Fibroblast of lung (primary cell): ENCODE measurements around the gene ZEB2. TPM values are rescaled to one million over a fixed set of nuclear protein-coding genes. Genes with fewer than 3 reads are reported as not detected.

Experiments used
- DNase-seq, 2 donors: peaks; one replicate each; pipeline versions ENCODE4 v3.0.0 to v3.0.0-alpha.2; 2010; ENCODE audit warnings: low read depth in 2 of 2
- H2AFZ ChIP-seq: 2 replicates; pipeline ENCODE4 v1.5.1; 2012; ENCODE audit warnings: low read length, control low read depth, inconsistent platforms
- H3K27ac ChIP-seq: 2 replicates; pipeline ENCODE4 v1.5.1; 2011; ENCODE audit warnings: low read length, control low read depth; ENCODE audit not compliant: insufficient read depth
- H3K27me3 ChIP-seq: 2 replicates; pipeline ENCODE4 v1.5.1; 2011; ENCODE audit warnings: mild to moderate bottlenecking, low read length; ENCODE audit not compliant: control insufficient read depth, insufficient read depth
- H3K36me3 ChIP-seq: 2 replicates; pipeline ENCODE4 v1.5.1; 2011; ENCODE audit warnings: low read length; ENCODE audit not compliant: control insufficient read depth, insufficient read depth
- H3K4me1 ChIP-seq: 2 replicates; pipeline ENCODE4 v1.5.1; 2011; ENCODE audit warnings: low read length; ENCODE audit not compliant: control insufficient read depth, insufficient read depth; ENCODE audit errors: extremely low read depth
- H3K4me2 ChIP-seq: 2 replicates; pipeline ENCODE4 v1.5.1; 2011; ENCODE audit warnings: low read length, control low read depth; ENCODE audit not compliant: insufficient read depth; ENCODE audit errors: extremely low read depth
- H3K4me3 ChIP-seq, 4 experiments: fragments of 200-600 bp in 1 of 4; sonication (generic) in 1 of 4; replicated peaks in 1 of 4; 2 replicates each; pipeline ENCODE4 v1.5.1; 2011 to 2016; ENCODE audit warnings: low read length in 4 of 4, low read depth in 3 of 4, mild to moderate bottlenecking in 3 of 4, control low read depth in 2 of 4, inconsistent platforms in 1 of 4, mixed read lengths in 1 of 4; ENCODE audit not compliant: insufficient read depth in 1 of 4; ENCODE audit errors: control extremely low read depth in 1 of 4
- H3K79me2 ChIP-seq: 2 replicates; pipeline ENCODE4 v1.5.1; 2012; ENCODE audit warnings: mild to moderate bottlenecking, low read length, inconsistent platforms; ENCODE audit not compliant: control insufficient read depth, insufficient read depth
- H3K9ac ChIP-seq: 2 replicates; pipeline ENCODE4 v1.5.1; 2011; ENCODE audit warnings: mild to moderate bottlenecking, low read length, control low read depth; ENCODE audit not compliant: insufficient read depth
- H3K9me3 ChIP-seq: 2 replicates; pipeline ENCODE4 v1.5.1; 2012; ENCODE audit warnings: low read depth, low read length; ENCODE audit not compliant: control insufficient read depth, insufficient read depth
- H4K20me1 ChIP-seq: 2 replicates; pipeline ENCODE4 v1.5.1; 2011; ENCODE audit warnings: low read length; ENCODE audit not compliant: control insufficient read depth, insufficient read depth; ENCODE audit errors: extremely low read depth
- CTCF ChIP-seq, 2 donors: IDR thresholded peaks in 1 of 2; conservative IDR thresholded peaks in 1 of 2; 1 replicate in 1 of 2; 2 replicates in 1 of 2; pipeline ENCODE4 v1.5.1; 2011 to 2012; ENCODE audit warnings: low read length in 2 of 2, control low read depth in 1 of 2, inconsistent platforms in 1 of 2, low read depth in 1 of 2, mild to moderate bottlenecking in 1 of 2
- EZH2 ChIP-seq: IDR thresholded peaks from 2 replicates; pipeline ENCODE4 v1.5.1; 2012; ENCODE audit warnings: low read length, control low read depth, mild to moderate bottlenecking; ENCODE audit errors: missing control alignments
- polyA plus RNA-seq, 2 donors: library from polyadenylated mRNA; depleted of rRNA in 1 of 2; stranded (reverse) in 1 of 2; unstranded in 1 of 2; fragments of >200 nt; gene quantifications; 2 replicates each; pipeline ENCODE4 v1.2.1, GENCODE V29; 2011 to 2012; ENCODE audit warnings: missing spikeins in 1 of 2
- total RNA-seq: library from RNA; depleted of rRNA; stranded (reverse); fragments of >200 nt; gene quantifications from 2 replicates; pipeline ENCODE4 v1.2.1, GENCODE V29; 2014

The ZEB2 gene
- total and polyA plus RNA-seq, 2 donors (not counting 1 experiment from before 2014, with no cell fraction given), result 91.0 to 130 TPM

- Histone ChIP-seq H3K9ac (peak overlapping the region; percentile 20), H3K4me3 (peak overlapping the region; percentile 19 to 79 (median 58)), H3K9me3 (no peaks in the 10 kb centered on the region), H3K4me2 (peak overlapping the region; percentile 74), H2AFZ (no peak overlapping the region), H3K79me2 (peaks cover 33% of the 10 kb centered on the region), H3K4me1 (peaks cover 3% of the 10 kb centered on the region), H3K27me3 (no peaks in the 10 kb centered on the region), H4K20me1 (no peaks in the 10 kb centered on the region), H3K36me3 (no peaks in the 10 kb centered on the region), H3K27ac (peak overlapping the region; percentile 48)
- DNase-seq, result peak; percentile 44 to 98
- no peak for TF ChIP-seq CTCF (conservative IDR thresholded peaks at IDR 0.05 in 1 of 2, IDR thresholded peaks at IDR 0.05 in 1 of 2; ENCODE audit: low read depth in 1 of 2, low read length in 2 of 2)
- no peak for TF ChIP-seq EZH2
Observed at GRCh38 chr2:144520756-144521487, 1.0 kb upstream of the ZEB2 start.

GRCh38 chr2:144519597-144519933, 354 bp downstream of the ZEB2 start:
- Histone ChIP-seq H4K20me1 (no peaks in the 10 kb centered on the region), H3K9me3 (no peaks in the 10 kb centered on the region), H3K36me3 (no peaks in the 10 kb centered on the region), H3K9ac (peak overlapping the region; percentile 97), H3K79me2 (peaks cover 47% of the 10 kb centered on the region), H3K4me2 (peak overlapping the region; percentile 73), H3K27me3 (no peaks in the 10 kb centered on the region), H2AFZ (no peak overlapping the region), H3K4me3 (peak overlapping the region; percentile 50 to 79 (median 73)), H3K27ac (peak overlapping the region; percentile 98), H3K4me1 (peaks cover 5% of the 10 kb centered on the region)
- no peak for DNase-seq
- TF ChIP-seq EZH2 (no peak), CTCF (conservative IDR thresholded peaks at IDR 0.05 in 1 of 2, IDR thresholded peaks at IDR 0.05 in 1 of 2; ENCODE audit: low read depth in 1 of 2, low read length in 2 of 2) (no peak)

GRCh38 chr2:144518748-144519596, 947 bp downstream of the ZEB2 start:
- Histone ChIP-seq H3K27ac (peak overlapping the region; percentile 98), H2AFZ (no peak overlapping the region)

More at GRCh38 chr2:144518748-144519596, 947 bp downstream of the ZEB2 start:
- Histone ChIP-seq H4K20me1 (no peaks in the 10 kb centered on the region), H3K9me3 (no peaks in the 10 kb centered on the region), H3K79me2 (peaks cover 53% of the 10 kb centered on the region), H3K9ac (peak overlapping the region; percentile 97), H3K36me3 (no peaks in the 10 kb centered on the region), H3K27me3 (no peaks in the 10 kb centered on the region), H3K4me2 (peak overlapping the region; percentile 73), H3K4me3 (peak overlapping the region; percentile 50 to 79 (median 73)), H3K4me1 (peaks cover 6% of the 10 kb centered on the region)
- TF ChIP-seq CTCF (conservative IDR thresholded peaks at IDR 0.05 in 1 of 2, IDR thresholded peaks at IDR 0.05 in 1 of 2; ENCODE audit: low read depth in 1 of 2, low read length in 2 of 2) (no peak), EZH2 (no peak)
- peak in 1 of 2 donors; percentile 35 for DNase-seq
